Measurements from ENCODE around the gene MACROH2A1. TPM values are rescaled to one million over a fixed set of nuclear protein-coding genes. Genes with fewer than 3 reads are reported as not detected.

Gene MACROH2A1
- total RNA-seq, 4 donors from 2014 or later = 196 to 251 (median 209) TPM

- Histone ChIP-seq H3K4me3 (no peak overlapping the region), H3K27me3 (no peaks in the 10 kb centered on the region), H3K27ac (no peak overlapping the region), H3K4me1 (peaks cover 34% of the 10 kb centered on the region), H3K36me3 (no peaks in the 10 kb centered on the region), H3K9me3 (no peaks in the 10 kb centered on the region)
- TF ChIP-seq CTCF (IDR thresholded peaks at IDR 0.05) (no peak), POLR2A (IDR thresholded peaks at IDR 0.05) (no peak), POLR2AphosphoS5 (IDR thresholded peaks at IDR 0.05) (no peak), EP300 (IDR thresholded peaks at IDR 0.05) (no peak)
- no peak for DNase-seq (ENCODE audit: low spot score in 2 of 2)
- WGBS = 65% methylated on average over 5 of the region's 5 CpGs
These were observed 1.8 kb upstream of the MACROH2A1 start for GRCh38 chr5:135400866-135401265.

- Histone ChIP-seq H3K9me3 (no peaks in the 10 kb centered on the region), H3K27me3 (no peaks in the 10 kb centered on the region), H3K4me1 (peaks cover 43% of the 10 kb centered on the region), H3K4me3 (peak overlapping the region; percentile 91), H3K27ac (peak overlapping the region; percentile 89), H3K36me3 (no peaks in the 10 kb centered on the region)
- no peak for DNase-seq (ENCODE audit: low spot score in 2 of 2)
- TF ChIP-seq POLR2AphosphoS5 (IDR thresholded peaks at IDR 0.05) (no peak), CTCF (IDR thresholded peaks at IDR 0.05) (no peak), POLR2A (IDR thresholded peaks at IDR 0.05) (no peak), EP300 (IDR thresholded peaks at IDR 0.05) (no peak)
- 33% methylated on average over 25 of the region's 25 CpGs for WGBS
These were observed 937 bp upstream of the MACROH2A1 start for GRCh38 chr5:135399794-135400542.

GRCh38 chr5:135398160-135398854, 724 bp downstream of the MACROH2A1 start:
- Histone ChIP-seq H3K36me3 (no peaks in the 10 kb centered on the region), H3K4me1 (peaks cover 59% of the 10 kb centered on the region), H3K27ac (peak overlapping the region; percentile 89), H3K27me3 (no peaks in the 10 kb centered on the region), H3K9me3 (no peaks in the 10 kb centered on the region), H3K4me3 (peak overlapping the region; percentile 91)
- WGBS = 1% methylated on average over 24 of the region's 43 CpGs
- TF ChIP-seq POLR2AphosphoS5 (IDR thresholded peaks at IDR 0.05) = no peak
- TF ChIP-seq CTCF (IDR thresholded peaks at IDR 0.05) = no peak
- TF ChIP-seq EP300 (IDR thresholded peaks at IDR 0.05) = no peak
- TF ChIP-seq POLR2A (IDR thresholded peaks at IDR 0.05) = no peak
- DNase-seq (ENCODE audit: low spot score in 2 of 2) = no peak

- Histone ChIP-seq H3K27ac (no peak overlapping the region), H3K36me3 (no peaks in the 10 kb centered on the region), H3K27me3 (no peaks in the 10 kb centered on the region), H3K9me3 (no peaks in the 10 kb centered on the region), H3K4me3 (no peak overlapping the region), H3K4me1 (peaks cover 64% of the 10 kb centered on the region)
- DNase-seq (ENCODE audit: low spot score in 2 of 2) = no peak
- no peak for TF ChIP-seq POLR2A (IDR thresholded peaks at IDR 0.05)
- no peak for TF ChIP-seq CTCF (IDR thresholded peaks at IDR 0.05)
- TF ChIP-seq POLR2AphosphoS5 (IDR thresholded peaks at IDR 0.05) = no peak
- TF ChIP-seq EP300 (IDR thresholded peaks at IDR 0.05) = no peak
- 85% methylated on average over 5 of the region's 5 CpGs for WGBS
These were observed 1.9 kb downstream of the MACROH2A1 start for GRCh38 chr5:135397084-135397483.

GRCh38 chr5:135396459-135397055, 2.5 kb downstream of the MACROH2A1 start:
- Histone ChIP-seq H3K27ac (no peak overlapping the region), H3K4me3 (no peak overlapping the region), H3K27me3 (no peaks in the 10 kb centered on the region), H3K4me1 (peaks cover 70% of the 10 kb centered on the region), H3K36me3 (no peaks in the 10 kb centered on the region), H3K9me3 (no peaks in the 10 kb centered on the region)
- 74% methylated on average over 3 of the region's 4 CpGs for WGBS
- no peak for TF ChIP-seq POLR2AphosphoS5 (IDR thresholded peaks at IDR 0.05)
- no peak for DNase-seq (ENCODE audit: low spot score in 2 of 2)
